HepG2 (cell line): ENCODE results near the gene TMEM184C. TPM values are rescaled to one million over a fixed set of nuclear protein-coding genes. Genes with fewer than 3 reads are reported as not detected.

Experiments used
- ATAC-seq: fragments of 200-7000 bp; cut with Tn5 transposase; 3 replicates; pipeline ENCODE4 v1.9.1; 2020; ENCODE audit warnings: mild to moderate bottlenecking, moderate library complexity
- BruUV-seq: library from RNA; stranded (reverse); fragments of 400-500 nt; replicated peaks from 2 replicates; lab custom pipeline; 2021; lab: Mats Ljungman, UMichigan
- CTCF ChIA-PET: fragments of 300-600 bp; formaldehyde crosslinking; extraction: SDS; loops from one replicate; lab custom pipeline; 2021; ENCODE audit warnings: low total read pairs, inconsistent platforms, low intra/inter-chr PET ratio; lab: Yijun Ruan, JAX
- POLR2A ChIA-PET: fragments of 350-600 bp; sonication (Branson Sonifier 250); formaldehyde crosslinking; loops from one replicate; lab custom pipeline; 2020; ENCODE audit warnings: antibody characterized with exemption, inconsistent platforms; lab: Yijun Ruan, JAX
- DNase-seq: peaks from one replicate; pipeline ENCODE4 v3.0.0-alpha.2; 2015; ENCODE audit warnings: low spot score
- FAIRE-seq: peaks from 3 replicates; lab custom pipeline; 2011; peaks lifted over from hg19 to GRCh38; lab: Jason Lieb, UNC
- H2AFZ ChIP-seq: one replicate; pipeline ENCODE4 v1.6.1; 2011; ENCODE audit warnings: low read length, inconsistent platforms
- H3K27ac ChIP-seq: fragments of 300-600 bp; 3 replicates; pipeline ENCODE4 v1.8.0; 2011; ENCODE audit warnings: mixed run types, mild to moderate bottlenecking, mixed read lengths, low read length, inconsistent platforms; ENCODE audit not compliant: insufficient read depth; ENCODE audit errors: extremely low read length
- H3K27me3 ChIP-seq, 2 experiments: fragments of 200-600 bp in 1 of 2; 2 replicates in 1 of 2; 3 replicates in 1 of 2; pipeline versions ENCODE4 v1.6.0 to v1.8.0; 2011; ENCODE audit warnings: low read length in 2 of 2, mild to moderate bottlenecking in 2 of 2, moderate library complexity in 2 of 2, inconsistent platforms in 1 of 2; ENCODE audit not compliant: insufficient read depth in 2 of 2, control insufficient read depth in 1 of 2
- H3K36me3 ChIP-seq, 2 experiments: fragments of 200-600 bp in 1 of 2; replicated peaks in 1 of 2; 2 replicates in 1 of 2; 3 replicates in 1 of 2; pipeline versions ENCODE4 v1.5.1 to v1.8.0; 2011; ENCODE audit warnings: low read length in 2 of 2, inconsistent platforms in 1 of 2; ENCODE audit not compliant: insufficient read depth in 2 of 2, control insufficient read depth in 1 of 2
- H3K4me1 ChIP-seq: 2 replicates; pipeline ENCODE4 v1.5.1; 2012; ENCODE audit warnings: low read length, inconsistent platforms; ENCODE audit not compliant: insufficient read depth
- H3K4me2 ChIP-seq: 2 replicates; pipeline ENCODE4 v1.6.0; 2011; ENCODE audit warnings: low read depth, low read length, inconsistent platforms
- H3K4me3 ChIP-seq, 3 experiments: fragments of 200-600 bp in 1 of 3; sonication (generic), shearing (Covaris generic) in 1 of 3; replicated peaks in 1 of 3; 2 replicates each; pipeline ENCODE4 v1.5.1; 2011 to 2016; ENCODE audit warnings: low read length in 3 of 3, inconsistent platforms in 2 of 3, low read depth in 2 of 3, mild to moderate bottlenecking in 2 of 3, control low read depth in 1 of 3, mixed read lengths in 1 of 3; ENCODE audit not compliant: insufficient read depth in 1 of 3
- H3K79me2 ChIP-seq: one replicate; pipeline ENCODE4 v1.6.1; 2011; ENCODE audit warnings: low read length, inconsistent platforms; ENCODE audit not compliant: insufficient read depth
- H3K9ac ChIP-seq: 2 replicates; pipeline ENCODE4 v1.6.0; 2011; ENCODE audit warnings: mild to moderate bottlenecking, low read depth, low read length, inconsistent platforms; ENCODE audit not compliant: insufficient read depth
- H3K9me3 ChIP-seq: 2 replicates; pipeline ENCODE4 v1.5.1; 2012; ENCODE audit warnings: mild to moderate bottlenecking, low read length
- H4K20me1 ChIP-seq: 2 replicates; pipeline ENCODE4 v1.6.0; 2011; ENCODE audit warnings: inconsistent platforms, mild to moderate bottlenecking, low read length, moderate library complexity; ENCODE audit not compliant: insufficient read depth
- ADNP ChIP-seq: sonication (generic); formaldehyde crosslinking; IDR thresholded peaks from 2 replicates; pipeline ENCODE4 v1.4.0; 2020; ENCODE audit warnings: missing genetic modification reagents
- ARID4A ChIP-seq: sonication (generic); formaldehyde crosslinking; IDR thresholded peaks from 2 replicates; pipeline ENCODE4 v1.5.0; 2020; ENCODE audit warnings: mild to moderate bottlenecking, missing genetic modification reagents, borderline replicate concordance
- ATF7 ChIP-seq, 2 experiments: fragments of 450-650 bp in 1 of 2; sonication (generic) in 1 of 2; formaldehyde crosslinking in 1 of 2; IDR thresholded peaks; 2 replicates each; pipeline versions ENCODE4 v1.4.0 to v1.6.1; 2016 to 2020; ENCODE audit warnings: antibody characterized with exemption in 1 of 2, mild to moderate bottlenecking in 1 of 2, missing genetic modification reagents in 1 of 2
- CHD2 ChIP-seq: IDR thresholded peaks from 2 replicates; pipeline ENCODE4 v1.6.1; 2011; ENCODE audit warnings: low read depth, low read length, improper control_type of control experiment
- GATAD2A ChIP-seq: IDR thresholded peaks from 2 replicates; pipeline ENCODE4 v1.6.1; 2016
- PTBP1 ChIP-seq: fragments of 200-400 bp; formaldehyde crosslinking; IDR thresholded peaks from 2 replicates; pipeline ENCODE4 v1.6.1; 2018; ENCODE audit warnings: low read length, low read depth; ENCODE audit not compliant: poor library complexity, severe bottlenecking
- WIZ ChIP-seq: sonication (generic); formaldehyde crosslinking; IDR thresholded peaks from 2 replicates; pipeline ENCODE4 v1.5.1; 2020; ENCODE audit warnings: mild to moderate bottlenecking, missing genetic modification reagents
- ZFP62 ChIP-seq: sonication (generic); formaldehyde crosslinking; IDR thresholded peaks from 2 replicates; pipeline ENCODE4 v1.4.0; 2020; ENCODE audit warnings: missing genetic modification reagents
- ZNF567 ChIP-seq: sonication (generic); formaldehyde crosslinking; IDR thresholded peaks from 2 replicates; pipeline ENCODE4 v1.8.1; 2023; ENCODE audit warnings: mild to moderate bottlenecking, missing genetic modification reagents, borderline replicate concordance
- WGBS: methylation state at CpG from one replicate; pipeline ENCODE4 v1.1.6; 2017; ENCODE audit warnings: low lambda C conversion rate; 5-methylcytosine and 5-hydroxymethylcytosine counted together
- in situ Hi-C: cut with HindIII; loops from 2 replicates; pipeline ENCODE4 v1.10.0; 2017; ENCODE audit warnings: low pct_unique_long_range_greater_than_20kb; ENCODE audit not compliant: extremely low pct_ligation_motif_present
- intact Hi-C: fragments of 100-400 bp; cut with micrococcal nuclease; formaldehyde crosslinking; loops from one replicate; pipeline ENCODE4 v1.10.0; 2022; ENCODE audit not compliant: unreplicated experiment
- polyA plus RNA-seq, 8 experiments: library from polyadenylated mRNA; depleted of rRNA in 3 of 8; stranded (reverse) in 7 of 8; unstranded in 1 of 8; fragments of >200 nt; fragmentation: Illumina TruSeq in 4 of 8; extraction: Trizol in 4 of 8; gene quantifications; 2 replicates each; pipeline versions ENCODE4 v1.2.1 to v1.2.3, GENCODE V29; 2011 to 2016; ENCODE audit warnings: low read depth in 4 of 8, missing spikeins in 1 of 8, mixed read lengths in 1 of 8; ENCODE audit not compliant: insufficient read depth in 1 of 8
- total RNA-seq, 5 experiments: library from RNA; depleted of rRNA; stranded (reverse); fragments of >200 nt; fragmentation: Illumina TruSeq; extraction: Trizol; gene quantifications; 2 replicates each; pipeline ENCODE4 v1.2.3, GENCODE V29; 2016; ENCODE audit warnings: low read depth in 1 of 5

Gene TMEM184C
- total and polyA plus RNA-seq, 2 of the 13 experiments (the other 11 are each of a cell fraction or from before 2014, with no cell fraction given), result 13.9 to 26.1 TPM

GRCh38 chr4:147674073-147674472, 56.9 kb downstream of the TMEM184C start (continued):
- TF ChIP-seq ARID4A (no peak), ZNF567 (CRISPR knock-in tag) (no peak), CHD2 (no peak), ZFP62 (no peak), PTBP1 (no peak), WIZ (CRISPR knock-in tag) (no peak), ADNP (CRISPR knock-in tag) (no peak), GATAD2A (CRISPR knock-in tag) (no peak)

GRCh38 chr4:147674496-147674895, 57.3 kb downstream of the TMEM184C start:
- H3K9ac ChIP-seq, result no peak overlapping the region
- no peaks in the 10 kb centered on the region for H3K4me1 ChIP-seq
- intact Hi-C loops (no loop called here), in situ Hi-C loops (no loop called here)
- no peak overlapping the region for H3K4me3 ChIP-seq
- TF ChIP-seq ATF7 (IDR thresholded peaks at IDR 0.05) (no peak), ATF7 (CRISPR knock-in tag; IDR thresholded peaks at IDR 0.05) (no peak)
- no peak overlapping the region for H3K27ac ChIP-seq
- POLR2A ChIA-PET, result interaction anchor here (0.7 kb wide), 1 partner anchor 9 kb away, joined by 3 read pairs; the partner anchor contains the start of gene PRMT9
- H4K20me1 ChIP-seq, result no peaks in the 10 kb centered on the region
- no peaks in the 10 kb centered on the region for H3K79me2 ChIP-seq
- CTCF ChIA-PET, result no interaction called here
- 100% methylated on average over 1 of the region's 1 CpG for WGBS
- FAIRE-seq (no peak), ATAC-seq (no peak), DNase-seq (no peak)
- H2AFZ ChIP-seq, result no peak overlapping the region
- H3K9me3 ChIP-seq, result no peaks in the 10 kb centered on the region
- peaks cover 0 to 18% of the 10 kb centered on the region in 2 experiments; a peak in 2 of 5 replicates for H3K36me3 ChIP-seq
- no TSS peak for BruUV-seq
- H3K4me2 ChIP-seq, result no peak overlapping the region
- no peaks in the 10 kb centered on the region for H3K27me3 ChIP-seq
